Astrocyte (in vitro differentiated cells and primary cell): ENCODE results near the gene GPAT2. TPM values are rescaled to one million over a fixed set of nuclear protein-coding genes. Genes with fewer than 3 reads are reported as not detected.
A peak's percentile ranks its signal among the peaks of the same experiment; 100 is the strongest.
"Not testable (repeated sequence)": the region's sequence is repeated elsewhere in the genome, so short reads cannot be mapped to it uniquely, and the experiment has no call there.

Experiments used
- DNase-seq: peaks from one replicate; pipeline ENCODE4 v3.0.0-alpha.2; 2010; ENCODE audit warnings: low read depth
- FAIRE-seq: peaks from 2 replicates; lab custom pipeline; 2011; peaks lifted over from hg19 to GRCh38; lab: Jason Lieb, UNC
- H2AFZ ChIP-seq: 2 replicates; pipeline ENCODE4 v1.6.0; 2012; ENCODE audit warnings: low read depth, low read length, inconsistent platforms
- H3K27ac ChIP-seq: 2 replicates; pipeline ENCODE4 v1.5.1; 2011; ENCODE audit warnings: low read depth, low read length, inconsistent platforms
- H3K27me3 ChIP-seq: 2 replicates; pipeline ENCODE4 v1.6.0; 2011; ENCODE audit warnings: low read length, inconsistent platforms; ENCODE audit not compliant: insufficient read depth
- H3K36me3 ChIP-seq: 2 replicates; pipeline ENCODE4 v1.5.1; 2011; ENCODE audit warnings: low read length, inconsistent platforms; ENCODE audit not compliant: insufficient read depth
- H3K4me1 ChIP-seq: 2 replicates; pipeline ENCODE4 v1.5.1; 2011; ENCODE audit warnings: low read length, inconsistent platforms; ENCODE audit not compliant: insufficient read depth
- H3K4me2 ChIP-seq: 2 replicates; pipeline ENCODE4 v1.6.0; 2012; ENCODE audit warnings: low read length, inconsistent platforms
- H3K4me3 ChIP-seq: 2 replicates; pipeline ENCODE4 v1.5.1; 2011; ENCODE audit warnings: low read depth, mild to moderate bottlenecking, low read length, inconsistent platforms; ENCODE audit not compliant: insufficient read depth
- H3K79me2 ChIP-seq: 2 replicates; pipeline ENCODE4 v1.6.0; 2012; ENCODE audit warnings: mild to moderate bottlenecking, low read length, inconsistent platforms; ENCODE audit not compliant: insufficient read depth
- H3K9ac ChIP-seq: 2 replicates; pipeline ENCODE4 v1.6.0; 2012; ENCODE audit warnings: mild to moderate bottlenecking, low read length, inconsistent platforms
- H3K9me3 ChIP-seq: 2 replicates; pipeline ENCODE4 v1.5.1; 2012; ENCODE audit warnings: low read depth, mild to moderate bottlenecking, low read length, inconsistent platforms; ENCODE audit not compliant: insufficient read depth
- H4K20me1 ChIP-seq: 2 replicates; pipeline ENCODE4 v1.6.0; 2012; ENCODE audit warnings: low read length, inconsistent platforms; ENCODE audit not compliant: insufficient read depth
- H3K27ac Mint-ChIP-seq: one replicate; pipeline ENCODE4 v1.8.0; 2021; ENCODE audit warnings: mild to moderate bottlenecking, mixed read lengths; ENCODE audit not compliant: unreplicated experiment
- H3K27me3 Mint-ChIP-seq: one replicate; pipeline ENCODE4 v1.8.0; 2021; ENCODE audit warnings: low read depth, mixed read lengths; ENCODE audit not compliant: unreplicated experiment
- H3K36me3 Mint-ChIP-seq: one replicate; pipeline ENCODE4 v1.8.0; 2021; ENCODE audit warnings: low read depth, mixed read lengths; ENCODE audit not compliant: unreplicated experiment
- H3K4me1 Mint-ChIP-seq: one replicate; pipeline ENCODE4 v1.8.0; 2021; ENCODE audit warnings: low read depth, mixed read lengths; ENCODE audit not compliant: unreplicated experiment
- H3K4me3 Mint-ChIP-seq: one replicate; pipeline ENCODE4 v1.8.0; 2021; ENCODE audit warnings: mild to moderate bottlenecking, moderate library complexity, mixed read lengths; ENCODE audit not compliant: unreplicated experiment
- H3K9me3 Mint-ChIP-seq: one replicate; pipeline ENCODE4 v1.8.0; 2021; ENCODE audit warnings: mild to moderate bottlenecking, mixed read lengths; ENCODE audit not compliant: unreplicated experiment
- total RNA-seq: library from RNA; stranded (reverse); gene quantifications from 2 replicates; pipeline ENCODE4 v1.2.1, GENCODE V29; 2021

Gene GPAT2
- total RNA-seq, 1 donor from 2014 or later = 0.27 TPM

- not testable (repeated sequence) for H3K36me3 Mint-ChIP-seq, H3K4me1 Mint-ChIP-seq, FAIRE-seq, H3K4me1 ChIP-seq, H3K36me3 ChIP-seq, H3K79me2 ChIP-seq, H3K9me3 ChIP-seq, H4K20me1 ChIP-seq, H3K27ac ChIP-seq, H3K27me3 ChIP-seq, H3K9me3 Mint-ChIP-seq
- peak overlapping the region; percentile 78 for H3K4me2 ChIP-seq
- peak overlapping the region; percentile 66 for H3K27ac Mint-ChIP-seq
- peak overlapping the region; percentile 46 for H3K9ac ChIP-seq
- peak; percentile 59 for DNase-seq
- H3K4me3 ChIP-seq = peak overlapping the region; percentile 42
- peak overlapping the region; percentile 84 for H3K4me3 Mint-ChIP-seq
- H2AFZ ChIP-seq = peak overlapping the region; percentile 69
- H3K27me3 Mint-ChIP-seq = peaks cover 17% of the 10 kb centered on the region
These were observed 24.2 kb downstream of the GPAT2 start for GRCh38 chr2:96010320-96011128.

GRCh38 chr2:96009833-96010232 lies 24.9 kb downstream of the GPAT2 start:
- H3K27me3 ChIP-seq, H3K36me3 Mint-ChIP-seq, H3K9ac ChIP-seq, H3K9me3 Mint-ChIP-seq, H4K20me1 ChIP-seq, H3K36me3 ChIP-seq, H3K9me3 ChIP-seq, FAIRE-seq, H3K4me1 Mint-ChIP-seq, H3K4me1 ChIP-seq, H3K27ac ChIP-seq, H3K79me2 ChIP-seq, DNase-seq: not testable (repeated sequence)
- peak overlapping the region; percentile 66 for H3K27ac Mint-ChIP-seq
- Histone ChIP-seq H3K4me2 (peak overlapping the region; percentile 78), H3K4me3 (peak overlapping the region; percentile 42), H2AFZ (peak overlapping the region; percentile 69)
- peak overlapping the region; percentile 84 for H3K4me3 Mint-ChIP-seq
- H3K27me3 Mint-ChIP-seq = peaks cover 21% of the 10 kb centered on the region

- not testable (repeated sequence) for H3K9me3 Mint-ChIP-seq, DNase-seq
These were observed 26.7 kb downstream of the GPAT2 start for GRCh38 chr2:96008051-96008450.

GRCh38 chr2:96006248-96006647 lies 28.5 kb downstream of the GPAT2 start:
- H2AFZ ChIP-seq, H3K27ac Mint-ChIP-seq, H3K4me2 ChIP-seq, H3K4me3 ChIP-seq, H3K9me3 ChIP-seq, H3K36me3 Mint-ChIP-seq, H3K4me3 Mint-ChIP-seq, H3K9ac ChIP-seq, DNase-seq, H4K20me1 ChIP-seq, H3K4me1 ChIP-seq, H3K4me1 Mint-ChIP-seq, H3K27me3 ChIP-seq, H3K36me3 ChIP-seq, H3K79me2 ChIP-seq, H3K27ac ChIP-seq, H3K9me3 Mint-ChIP-seq, FAIRE-seq: not testable (repeated sequence)
- peaks cover 33% of the 10 kb centered on the region for H3K27me3 Mint-ChIP-seq

More at GRCh38 chr2:96008051-96008450, 26.7 kb downstream of the GPAT2 start:
- H3K4me2 ChIP-seq, H2AFZ ChIP-seq, H3K36me3 ChIP-seq, FAIRE-seq, H3K9me3 ChIP-seq, H3K79me2 ChIP-seq, H3K27ac Mint-ChIP-seq, H3K9ac ChIP-seq, H3K4me3 ChIP-seq, H3K27ac ChIP-seq, H3K4me1 ChIP-seq, H3K36me3 Mint-ChIP-seq, H4K20me1 ChIP-seq, H3K27me3 ChIP-seq, H3K4me1 Mint-ChIP-seq, H3K4me3 Mint-ChIP-seq: not testable (repeated sequence)
- peaks cover 25% of the 10 kb centered on the region for H3K27me3 Mint-ChIP-seq
